Nephron (organoid): Measurements from ENCODE around the gene FGGY.
"Not testable (repeated sequence)": the region's sequence is repeated elsewhere in the genome, so short reads cannot be mapped to it uniquely, and the experiment has no call there.

Source experiments
- H3K27ac Mint-ChIP-seq, 3 experiments: 2 replicates each; pipeline ENCODE4 v1.8.0; 2020; ENCODE audit warnings: mixed read lengths in 3 of 3, mild to moderate bottlenecking in 2 of 3, moderate library complexity in 1 of 3
- H3K27me3 Mint-ChIP-seq: 2 replicates; pipeline ENCODE4 v1.8.0; 2021; ENCODE audit warnings: low read depth, mild to moderate bottlenecking, moderate library complexity, mixed read lengths
- H3K36me3 Mint-ChIP-seq: 2 replicates; pipeline ENCODE4 v1.8.0; 2020; ENCODE audit warnings: low read depth, mixed read lengths
- H3K4me1 Mint-ChIP-seq: 2 replicates; pipeline ENCODE4 v1.8.0; 2020; ENCODE audit warnings: mixed read lengths
- H3K4me3 Mint-ChIP-seq, 3 experiments: 2 replicates each; pipeline ENCODE4 v1.8.0; 2020; ENCODE audit warnings: mild to moderate bottlenecking in 3 of 3, mixed read lengths in 3 of 3, moderate library complexity in 2 of 3
- H3K9me3 Mint-ChIP-seq: 2 replicates; pipeline ENCODE4 v1.8.0; 2020; ENCODE audit warnings: mixed read lengths
- CTCF ChIP-seq, 3 experiments: fragments of 200-600 bp; sonication (generic); IDR thresholded peaks; one replicate each; pipeline ENCODE4 v1.5.0; 2021; ENCODE audit warnings: antibody characterized with exemption in 3 of 3; ENCODE audit not compliant: unreplicated experiment in 3 of 3

FGGY gene

GRCh38 chr1:59352065-59352464, 55.2 kb downstream of the FGGY start:
- H3K27ac Mint-ChIP-seq, result peak overlapping the region in 1 of 3 experiments; percentile 19
- no peaks in the 10 kb centered on the region for H3K27me3 Mint-ChIP-seq
- H3K4me3 Mint-ChIP-seq, result no peak overlapping the region
- no peaks in the 10 kb centered on the region for H3K36me3 Mint-ChIP-seq
- H3K9me3 Mint-ChIP-seq, result no peaks in the 10 kb centered on the region
- H3K4me1 Mint-ChIP-seq, result peaks cover 35% of the 10 kb centered on the region
- TF ChIP-seq CTCF (IDR thresholded peaks at IDR 0.05; ENCODE audit: unreplicated experiment in 3 of 3), result no peak

- no peaks in the 10 kb centered on the region for H3K36me3 Mint-ChIP-seq
- H3K4me1 Mint-ChIP-seq, result peaks cover 41% of the 10 kb centered on the region
- no peaks in the 10 kb centered on the region for H3K27me3 Mint-ChIP-seq
- H3K9me3 Mint-ChIP-seq, result no peaks in the 10 kb centered on the region
- no peak for TF ChIP-seq CTCF (IDR thresholded peaks at IDR 0.05; ENCODE audit: unreplicated experiment in 3 of 3)
- H3K27ac Mint-ChIP-seq, result peak overlapping the region in 2 of 3 experiments; percentile 8 to 44
- H3K4me3 Mint-ChIP-seq, result no peak overlapping the region
Measured at GRCh38 chr1:59353453-59353852, 56.6 kb downstream of the FGGY start.

- not testable (repeated sequence) for H3K9me3 Mint-ChIP-seq, H3K36me3 Mint-ChIP-seq, H3K4me3 Mint-ChIP-seq, H3K27me3 Mint-ChIP-seq
- peaks cover 41% of the 10 kb centered on the region for H3K4me1 Mint-ChIP-seq
- H3K27ac Mint-ChIP-seq, result peak overlapping the region; percentile 42 to 78 (median 63)
Measured at GRCh38 chr1:59354239-59354638, 57.3 kb downstream of the FGGY start.

GRCh38 chr1:59354709-59355337, 57.9 kb downstream of the FGGY start:
- H3K9me3 Mint-ChIP-seq, result no peaks in the 10 kb centered on the region
- peaks cover 46% of the 10 kb centered on the region for H3K4me1 Mint-ChIP-seq
- no peaks in the 10 kb centered on the region for H3K27me3 Mint-ChIP-seq
- peak overlapping the region; percentile 42 to 78 (median 63) for H3K27ac Mint-ChIP-seq
- peak overlapping the region in 1 of 3 experiments; percentile 10 for H3K4me3 Mint-ChIP-seq
- TF ChIP-seq CTCF (IDR thresholded peaks at IDR 0.05; ENCODE audit: unreplicated experiment in 3 of 3), result no peak
- no peaks in the 10 kb centered on the region for H3K36me3 Mint-ChIP-seq

GRCh38 chr1:59355361-59355760, 58.5 kb downstream of the FGGY start:
- no peaks in the 10 kb centered on the region for H3K9me3 Mint-ChIP-seq
- TF ChIP-seq CTCF (IDR thresholded peaks at IDR 0.05; ENCODE audit: unreplicated experiment in 3 of 3), result no peak
- no peaks in the 10 kb centered on the region for H3K36me3 Mint-ChIP-seq
- H3K4me1 Mint-ChIP-seq, result peaks cover 46% of the 10 kb centered on the region
- H3K27ac Mint-ChIP-seq, result peak overlapping the region; percentile 42 to 78 (median 53)
- no peak overlapping the region for H3K4me3 Mint-ChIP-seq
- no peaks in the 10 kb centered on the region for H3K27me3 Mint-ChIP-seq

GRCh38 chr1:59356627-59357026, 59.7 kb downstream of the FGGY start:
- no peaks in the 10 kb centered on the region for H3K36me3 Mint-ChIP-seq
- no peaks in the 10 kb centered on the region for H3K9me3 Mint-ChIP-seq
- no peak overlapping the region for H3K27ac Mint-ChIP-seq
- TF ChIP-seq CTCF (IDR thresholded peaks at IDR 0.05; ENCODE audit: unreplicated experiment in 3 of 3), result no peak
- no peak overlapping the region for H3K4me3 Mint-ChIP-seq
- H3K27me3 Mint-ChIP-seq, result no peaks in the 10 kb centered on the region
- H3K4me1 Mint-ChIP-seq, result peaks cover 43% of the 10 kb centered on the region
